ENCODE results near the gene PDLIM5.
"Not testable (repeated sequence)": the region's sequence is repeated elsewhere in the genome, so short reads cannot be mapped to it uniquely, and the experiment has no call there.

Gene PDLIM5

DNA sequence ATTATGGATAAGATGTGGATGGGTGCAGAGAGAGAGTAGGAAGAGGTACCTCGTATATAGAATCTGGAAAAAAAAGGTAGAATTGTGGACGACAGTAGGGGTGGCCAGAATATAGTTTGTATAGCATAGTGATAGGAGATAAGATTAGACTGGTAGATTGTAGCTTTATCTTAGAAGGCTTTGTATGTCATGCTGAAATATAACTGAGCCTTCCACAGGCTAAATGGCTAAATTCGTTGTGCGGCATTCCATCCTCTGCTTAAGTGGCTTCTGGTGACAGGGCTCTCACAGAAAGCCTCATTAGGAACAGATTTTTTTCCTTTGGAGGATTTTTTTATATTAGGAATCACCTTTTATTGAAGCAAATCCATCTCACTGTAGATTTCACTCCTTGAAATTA, 163.7 kb downstream of the PDLIM5 start:
- DNase-seq: no peak

DNA sequence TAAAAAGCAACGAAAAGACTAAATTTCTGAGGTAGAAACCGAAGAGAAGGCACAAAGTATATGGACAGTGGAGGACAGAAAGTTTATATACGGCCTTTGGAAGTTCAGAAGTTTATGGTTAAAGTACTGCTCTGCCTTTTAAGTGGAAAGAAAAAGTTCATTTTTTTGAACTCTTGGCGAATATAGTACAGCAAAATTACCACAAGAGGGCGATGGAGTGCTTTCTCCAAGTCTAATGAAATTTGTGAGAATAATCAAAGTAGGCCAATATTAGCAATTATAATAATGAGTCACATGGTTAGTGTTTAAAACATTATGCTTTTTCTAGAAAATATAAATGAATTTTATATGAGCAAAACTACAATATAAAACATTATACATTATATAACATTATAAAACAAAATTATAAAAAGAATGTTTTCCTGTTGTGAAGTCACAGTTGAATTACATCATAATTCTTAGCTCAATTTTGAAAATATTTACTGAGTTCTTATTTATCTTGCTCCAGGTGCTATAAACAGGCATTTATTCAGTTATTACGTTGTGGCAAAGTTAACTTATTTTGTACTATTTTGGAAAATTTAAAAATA, 169.8 kb downstream of the PDLIM5 start:
- DNase-seq: no peak

DNA sequence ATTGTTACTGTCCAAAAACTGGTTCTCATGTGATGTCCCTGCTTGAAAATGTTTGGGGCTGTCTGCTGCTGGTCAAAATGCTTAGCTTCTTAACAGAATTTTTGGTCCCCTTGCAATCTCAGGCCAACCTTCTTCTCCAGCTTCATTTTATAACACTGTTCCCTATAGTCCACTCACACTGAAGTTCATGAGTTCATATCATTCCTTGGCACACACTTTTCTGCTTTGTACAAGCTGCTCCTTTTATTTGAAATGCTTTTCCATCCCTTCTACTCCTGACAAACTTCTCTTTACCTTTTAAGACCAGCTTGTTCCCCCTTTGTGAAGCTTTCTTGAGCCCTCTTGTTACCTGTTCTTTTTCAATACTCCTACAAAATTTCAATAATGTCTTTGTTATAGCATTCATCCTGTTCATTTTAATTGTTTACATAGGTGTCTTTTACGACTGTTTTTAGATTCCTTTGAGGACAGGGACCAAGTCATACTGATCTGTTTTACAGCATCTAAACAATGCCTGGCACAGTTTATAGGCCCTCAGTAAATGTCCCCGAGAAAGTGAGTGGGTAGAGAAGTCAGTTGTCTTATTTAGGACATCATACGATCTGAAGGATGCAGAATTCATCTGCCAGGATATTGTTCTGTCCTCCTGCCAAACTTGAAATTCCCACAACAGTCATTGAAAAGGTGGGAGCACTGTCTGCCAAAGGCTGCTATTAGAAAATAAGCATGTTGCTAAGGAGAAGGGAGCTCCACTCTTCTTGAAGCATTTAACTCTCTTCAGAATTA, 171.6 kb downstream of the PDLIM5 start:
- no peak for DNase-seq

DNA sequence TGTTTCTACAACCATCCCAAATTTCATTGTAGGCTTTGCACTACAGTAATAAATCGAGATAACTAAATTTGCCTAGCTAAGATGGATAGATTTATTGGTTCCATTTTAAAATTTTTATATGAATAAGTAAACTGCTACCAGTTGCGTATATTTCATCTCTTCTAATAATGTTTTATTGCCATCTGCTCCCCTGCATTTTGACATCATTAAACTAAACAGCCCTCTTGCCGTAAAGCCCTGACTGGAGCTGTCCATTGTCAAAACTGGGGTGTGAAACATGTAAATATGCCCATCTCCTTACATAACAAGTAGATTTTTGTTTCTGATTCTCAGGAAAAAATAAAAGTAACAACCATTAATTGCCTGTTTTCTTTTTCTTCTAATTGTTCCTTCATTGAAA, 175.2 kb downstream of the PDLIM5 start:
- DNase-seq: no peak

DNA sequence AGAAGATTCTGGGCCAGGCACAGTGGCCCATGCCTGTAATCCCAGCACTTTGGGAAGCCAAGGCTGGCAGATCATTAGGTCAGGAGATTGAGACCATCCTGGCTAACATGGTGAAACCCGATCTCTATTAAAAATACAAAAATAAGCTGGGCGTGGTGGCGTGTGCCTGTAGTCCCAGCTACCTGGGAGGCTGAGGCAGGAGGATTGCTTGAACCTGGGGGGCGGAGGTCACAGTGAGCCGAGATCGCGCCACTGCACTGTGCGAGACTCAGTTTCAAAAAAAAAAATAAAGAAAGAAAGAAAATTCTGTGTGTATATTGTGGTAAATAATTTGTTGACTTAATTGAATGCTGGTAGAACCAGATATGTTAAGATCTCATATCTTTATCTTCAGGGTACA, 177.3 kb downstream of the PDLIM5 start:
- DNase-seq: not testable (repeated sequence)

DNA sequence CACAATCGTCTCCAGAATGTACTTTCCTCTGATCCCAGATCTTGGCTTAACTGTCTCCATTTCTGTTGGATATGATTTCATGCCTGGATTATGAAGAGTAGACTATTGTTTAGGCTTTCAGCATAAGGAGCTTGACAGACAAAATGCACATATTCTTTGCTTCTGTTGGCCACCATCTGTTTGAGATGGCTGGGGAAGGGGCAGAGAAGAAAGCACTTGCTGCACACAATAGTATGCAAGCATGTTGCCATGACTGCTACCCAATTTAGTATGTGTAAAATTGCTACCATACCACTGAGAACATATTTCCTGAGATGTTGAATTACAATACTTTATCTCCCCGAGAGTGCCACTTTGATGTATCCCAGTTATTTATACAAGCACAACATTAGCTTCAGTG, 178.1 kb downstream of the PDLIM5 start:
- DNase-seq: no peak

DNA sequence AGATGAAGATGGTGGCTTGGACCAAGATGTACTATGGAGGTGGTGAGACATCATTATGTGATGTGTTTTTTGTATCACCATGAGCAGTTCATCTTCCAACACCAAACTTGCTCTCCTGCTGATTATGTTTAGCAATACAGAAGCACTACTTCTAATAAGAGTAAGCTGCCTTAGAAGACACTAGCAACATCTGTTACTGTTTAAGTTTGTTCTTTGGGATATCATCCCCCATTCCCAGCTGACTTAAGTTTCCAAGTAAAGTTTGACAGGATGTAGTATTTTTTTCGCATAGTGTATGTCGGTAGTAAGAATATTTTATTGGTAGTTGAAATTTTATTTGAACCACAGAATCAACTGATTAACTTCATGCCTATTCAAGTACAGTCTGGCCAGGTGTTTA, 182.5 kb downstream of the PDLIM5 start:
- DNase-seq: no peak

DNA sequence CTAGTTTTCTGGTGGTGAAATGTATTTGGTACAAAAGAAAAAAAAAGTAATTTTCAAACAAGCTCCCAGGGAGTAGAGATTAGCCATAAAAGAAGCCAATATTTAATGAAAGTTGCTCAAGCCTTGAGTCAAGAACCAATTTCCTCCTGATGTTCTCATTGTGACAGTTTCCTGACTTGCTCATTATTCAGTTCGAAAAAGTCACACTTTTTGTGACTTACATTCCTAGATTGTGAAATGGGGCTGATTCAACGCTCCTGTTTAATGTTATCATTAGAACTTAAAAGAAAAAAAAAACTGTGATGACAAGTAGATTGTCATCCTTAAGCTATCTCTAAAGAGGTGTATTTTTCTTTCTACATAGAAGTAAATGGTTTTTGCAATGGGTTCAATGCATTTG, 183.4 kb downstream of the PDLIM5 start:
- no peak for DNase-seq

DNA sequence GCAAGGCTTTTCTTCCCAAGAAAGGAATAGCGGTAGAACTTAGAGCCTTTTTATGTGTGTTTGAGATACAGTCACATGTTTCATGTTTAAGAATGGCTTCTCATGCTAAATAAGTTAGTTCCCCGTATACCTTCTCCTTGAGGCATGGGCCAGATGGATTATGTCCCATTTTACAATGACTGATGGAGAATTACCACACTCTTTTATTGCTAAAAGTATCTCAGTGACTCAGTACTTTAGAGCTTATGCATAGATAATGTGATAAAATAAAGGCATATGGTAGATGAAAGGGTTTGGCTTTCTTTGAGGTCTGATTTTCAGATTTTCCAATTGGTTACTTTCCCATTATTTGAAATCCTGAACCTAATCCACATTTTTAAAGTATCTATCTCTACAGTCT, 184.3 kb downstream of the PDLIM5 start:
- DNase-seq: no peak

DNA sequence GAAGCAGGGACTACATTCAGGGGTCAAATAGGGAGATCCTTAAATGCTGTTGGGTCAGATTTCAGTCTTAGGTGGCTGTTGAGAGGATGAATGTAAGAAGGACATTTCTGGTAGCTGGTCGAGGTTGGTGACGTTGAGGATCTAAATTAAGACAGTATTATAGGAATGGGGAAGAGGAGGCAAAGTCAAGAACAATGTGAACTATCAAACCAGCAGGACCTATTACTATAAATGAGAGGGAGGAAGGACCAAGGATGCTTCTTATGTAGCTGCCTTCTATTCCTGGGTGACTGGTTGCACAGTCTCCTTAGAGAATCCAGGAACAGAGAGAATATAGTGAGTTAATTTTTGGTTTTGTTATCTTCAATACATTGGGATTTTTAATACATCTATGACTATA, 187.6 kb downstream of the PDLIM5 start:
- no peak for DNase-seq

DNA sequence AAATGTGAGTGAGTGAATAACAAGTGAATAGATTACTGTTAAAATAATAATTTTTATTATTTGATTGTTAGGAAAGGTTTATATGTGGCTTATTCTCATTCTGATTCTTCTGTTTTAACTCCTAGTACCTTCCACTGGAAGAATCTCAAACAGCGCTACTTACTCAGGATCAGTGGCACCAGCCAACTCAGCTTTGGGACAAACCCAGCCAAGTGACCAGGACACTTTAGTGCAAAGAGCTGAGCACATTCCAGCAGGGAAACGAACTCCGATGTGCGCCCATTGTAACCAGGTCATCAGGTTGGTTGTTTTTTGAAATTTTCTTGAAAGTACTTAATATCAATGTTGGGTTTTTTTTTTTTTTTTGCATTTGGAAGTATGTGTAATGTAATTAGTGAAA, 188.4 kb downstream of the PDLIM5 start:
- no peak for DNase-seq

DNA sequence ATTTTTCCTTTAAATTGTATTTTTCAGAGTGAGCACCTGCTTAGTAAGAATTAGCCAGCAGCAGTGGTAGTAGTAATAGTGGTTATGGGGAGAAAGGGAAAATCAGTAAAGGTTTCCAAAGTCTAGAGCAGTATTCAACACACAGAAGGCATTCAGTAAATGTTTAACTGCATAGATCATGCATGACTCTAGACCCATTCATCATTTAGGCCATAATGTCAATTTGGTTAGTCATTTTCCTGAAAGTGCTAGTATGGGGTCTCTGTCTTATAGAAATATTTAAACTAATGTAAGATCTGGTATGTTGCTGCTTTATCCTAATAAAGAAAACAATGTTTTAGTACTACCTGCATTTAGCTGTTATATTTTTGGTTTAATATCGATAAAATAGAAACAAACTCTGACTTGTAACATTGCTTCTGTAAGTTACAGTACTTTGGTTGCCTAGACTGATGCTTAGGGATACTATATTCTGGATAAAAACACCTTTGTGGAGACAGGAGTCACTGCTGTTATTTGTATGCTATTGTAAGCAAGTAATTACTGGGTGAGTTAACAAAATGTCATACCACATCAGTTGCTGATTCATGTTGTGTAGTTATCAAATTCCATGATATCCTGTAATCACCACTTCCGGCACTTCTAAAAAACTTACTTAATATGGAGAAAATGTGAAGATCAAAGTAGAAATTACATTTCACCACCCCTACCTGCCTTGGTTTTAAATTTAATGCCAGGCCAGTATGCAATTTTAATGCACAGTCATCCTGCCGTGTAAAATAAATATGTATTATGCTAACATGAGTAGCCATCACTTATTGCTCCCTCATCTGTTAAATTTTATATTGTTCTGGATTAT, 190.2 kb downstream of the PDLIM5 start:
- DNase-seq: no peak

DNA sequence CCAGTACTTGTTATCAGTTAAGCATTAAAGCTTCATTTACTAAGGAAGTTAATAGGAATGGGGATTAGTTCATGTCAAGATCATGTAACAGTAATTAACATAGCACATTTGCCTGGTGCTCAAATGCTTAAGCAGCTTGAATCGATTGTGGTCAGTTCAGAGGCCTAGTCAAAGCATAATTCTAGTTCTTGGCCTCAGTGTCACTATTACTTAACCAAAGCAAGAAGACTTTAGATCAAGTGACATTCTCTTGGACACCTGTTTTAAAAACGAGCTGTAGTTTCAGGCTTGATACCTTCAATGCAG, 190.8 kb downstream of the PDLIM5 start:
- DNase-seq: no peak

DNA sequence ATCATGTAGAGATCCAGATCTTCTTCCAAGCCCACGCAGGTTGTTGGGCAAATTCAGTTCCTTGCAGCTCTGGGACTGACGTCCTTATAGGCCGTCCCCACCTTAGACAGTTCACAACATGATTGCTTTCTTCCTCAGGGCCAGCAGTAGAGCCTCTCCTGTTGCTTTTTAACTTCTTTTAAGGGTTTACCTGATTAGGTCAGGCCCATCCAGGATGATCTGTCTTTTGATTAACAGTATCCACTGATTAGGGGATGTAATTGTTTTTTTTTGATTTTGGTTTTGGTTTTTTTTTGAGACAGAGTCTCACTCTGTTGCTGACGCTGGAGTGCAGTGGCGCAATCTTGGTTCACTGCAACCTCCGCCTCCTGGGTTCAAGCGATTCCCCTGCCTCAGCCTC, 197.0 kb downstream of the PDLIM5 start:
- DNase-seq: no peak

DNA sequence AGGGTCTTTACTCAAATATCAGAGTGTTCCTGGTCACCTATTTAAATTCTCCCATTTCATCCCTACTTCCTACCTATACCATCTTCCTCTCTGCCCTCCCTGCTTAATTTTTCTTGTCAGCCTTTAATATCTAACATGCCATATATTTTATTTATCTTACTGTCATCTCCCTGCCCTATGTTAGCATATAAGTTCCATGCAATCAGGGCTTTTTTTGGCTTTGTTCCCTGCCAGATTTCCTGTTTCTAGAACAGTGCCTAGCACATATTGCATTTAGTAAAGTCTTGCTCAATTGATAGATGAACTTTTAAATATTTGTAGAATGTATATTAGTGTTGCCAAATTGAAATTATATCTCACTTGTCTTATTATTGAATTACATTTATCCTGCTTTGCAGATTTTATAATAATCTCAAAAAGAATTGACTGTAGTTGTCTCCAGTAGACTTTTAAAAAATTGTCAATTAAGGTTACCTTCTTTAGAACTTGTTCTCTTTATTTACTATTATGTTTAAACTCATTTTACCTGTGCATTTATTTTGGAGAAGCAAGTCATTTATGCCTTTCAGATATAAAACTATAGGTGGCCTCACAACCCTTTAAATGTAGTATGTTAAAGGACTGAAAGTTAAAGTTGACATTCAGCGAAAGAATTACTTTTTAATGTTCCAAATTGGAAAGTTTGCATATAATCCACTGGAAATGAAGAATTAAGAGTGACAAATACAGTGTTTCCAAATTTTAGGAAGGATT, 197.8 kb downstream of the PDLIM5 start:
- no peak for DNase-seq

DNA sequence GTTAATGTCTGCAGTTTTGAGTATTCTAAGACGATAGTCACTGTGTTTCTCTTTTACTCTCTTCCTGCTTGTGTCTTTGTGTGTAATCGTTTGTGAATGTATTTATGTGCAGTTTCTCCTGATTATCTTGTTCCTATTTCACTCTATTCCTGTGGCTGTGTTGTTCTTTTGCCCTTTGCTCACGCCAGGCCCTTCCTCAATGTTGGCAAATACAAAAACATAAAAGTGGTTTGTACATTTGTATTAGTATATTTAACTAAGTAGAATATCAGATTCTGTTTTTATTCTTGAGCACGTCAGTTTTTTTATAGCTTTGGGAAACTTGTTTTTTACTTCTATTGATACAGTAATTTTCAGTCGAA, 198.4 kb downstream of the PDLIM5 start:
- DNase-seq: no peak

DNA sequence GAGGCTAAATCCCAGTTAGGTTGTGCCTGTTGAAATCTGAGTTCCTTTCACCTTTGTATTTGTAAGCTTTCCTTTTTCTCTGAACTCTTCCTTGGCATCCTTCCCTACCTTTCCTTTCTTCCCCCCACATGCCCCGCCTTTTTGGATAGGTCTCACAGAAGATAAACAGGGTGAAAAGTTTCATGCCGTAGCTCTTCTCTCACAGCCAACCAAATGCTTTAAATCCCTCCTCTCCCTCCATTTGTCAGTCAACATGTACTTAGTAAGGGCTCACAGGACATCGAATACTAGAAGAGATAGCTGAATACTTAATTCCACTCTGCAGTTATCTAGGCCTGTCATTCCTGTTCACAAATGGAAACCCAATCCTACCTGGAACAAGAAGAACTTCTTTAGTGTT, 198.9 kb downstream of the PDLIM5 start:
- DNase-seq: no peak

DNA sequence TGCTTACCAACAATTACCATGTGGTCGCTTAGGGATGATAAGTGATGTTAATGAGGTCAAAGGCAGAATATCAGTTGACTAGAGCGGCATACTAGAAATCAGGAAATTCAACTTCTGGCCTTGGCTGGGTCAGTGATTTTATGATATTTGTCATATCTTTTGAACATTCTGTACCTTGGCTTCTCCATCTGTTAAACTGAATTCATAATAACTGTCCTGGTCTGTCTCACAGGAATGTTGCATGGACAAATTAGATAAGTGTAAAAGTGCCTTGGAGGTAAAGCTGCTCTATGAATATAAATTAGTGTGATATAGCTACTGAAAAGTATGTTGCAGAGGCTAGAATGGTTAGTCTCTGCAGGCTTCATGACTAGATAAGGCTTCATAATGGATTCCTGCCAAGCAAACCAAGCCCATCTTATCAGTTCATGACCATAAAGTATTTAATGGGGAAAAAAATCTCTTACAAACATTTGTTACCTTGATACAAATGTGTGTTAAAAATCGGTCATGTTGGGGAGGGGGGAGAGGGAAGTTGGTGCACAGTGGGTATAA, 201.4 kb downstream of the PDLIM5 start:
- no peak for DNase-seq

DNA sequence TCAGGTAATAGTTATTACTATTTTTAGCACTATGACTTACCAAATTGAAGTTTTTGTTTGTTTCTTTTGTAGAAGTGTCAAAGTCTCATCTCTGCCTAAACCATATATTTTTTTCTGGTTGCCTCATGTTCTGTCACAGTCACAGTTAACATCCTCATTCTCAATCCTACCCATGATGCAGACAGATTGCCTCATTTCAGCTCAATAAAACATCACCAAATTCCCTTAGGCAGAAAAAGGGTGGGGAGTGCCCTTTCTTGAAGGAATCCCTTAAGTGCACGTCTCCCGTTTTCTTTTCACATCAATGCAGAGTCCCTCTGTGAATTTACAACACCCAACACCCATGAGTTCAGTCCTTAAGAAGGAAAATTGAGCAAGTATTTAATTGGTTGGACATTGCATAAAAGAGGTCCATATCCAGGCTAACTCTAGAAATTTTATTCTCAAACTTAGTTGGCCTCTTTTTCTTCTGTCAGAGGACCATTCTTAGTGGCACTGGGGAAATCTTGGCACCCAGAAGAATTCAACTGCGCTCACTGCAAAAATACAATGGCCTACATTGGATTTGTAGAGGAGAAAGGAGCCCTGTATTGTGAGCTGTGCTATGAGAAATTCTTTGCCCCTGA, 202.4 kb downstream of the PDLIM5 start:
- no peak for DNase-seq

DNA sequence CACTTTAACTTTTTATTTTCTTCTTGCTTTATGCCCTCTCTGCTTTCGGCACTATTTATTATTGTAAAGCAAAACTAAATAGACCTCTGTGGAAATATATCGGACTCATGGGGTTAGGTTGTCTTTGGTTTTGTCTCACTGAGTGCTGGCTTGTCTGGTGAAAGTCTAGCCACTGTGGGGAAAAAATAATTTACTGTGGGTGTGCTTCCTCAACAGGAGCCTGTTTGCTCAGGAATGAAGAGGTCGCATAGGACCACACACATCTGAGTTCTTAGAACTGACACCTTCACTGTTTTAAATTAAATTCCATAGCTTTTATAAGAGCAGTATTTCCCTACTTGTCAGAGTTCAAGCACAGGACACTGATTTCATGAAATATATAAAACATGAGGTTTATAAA, 203.0 kb downstream of the PDLIM5 start:
- no peak for DNase-seq

DNA sequence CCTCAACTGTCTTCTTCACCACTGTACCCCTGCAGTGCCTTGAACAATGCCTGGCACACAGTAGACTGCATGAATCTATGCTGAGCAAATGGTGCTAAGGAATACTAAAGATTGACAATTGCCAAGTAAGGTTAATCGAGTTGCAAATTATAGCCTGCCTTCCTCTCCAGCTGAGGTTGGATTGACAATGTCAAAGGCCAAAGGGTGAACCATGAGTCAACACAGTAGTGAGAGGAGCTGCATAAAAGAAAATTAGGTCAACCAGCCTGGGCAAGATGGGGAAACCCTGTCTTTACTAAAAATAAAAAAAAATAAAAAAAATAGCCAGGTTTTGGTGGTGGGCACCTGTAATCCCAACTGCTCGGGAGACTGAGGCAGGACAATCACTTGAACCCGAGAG, 208.9 kb downstream of the PDLIM5 start:
- no peak for DNase-seq

DNA sequence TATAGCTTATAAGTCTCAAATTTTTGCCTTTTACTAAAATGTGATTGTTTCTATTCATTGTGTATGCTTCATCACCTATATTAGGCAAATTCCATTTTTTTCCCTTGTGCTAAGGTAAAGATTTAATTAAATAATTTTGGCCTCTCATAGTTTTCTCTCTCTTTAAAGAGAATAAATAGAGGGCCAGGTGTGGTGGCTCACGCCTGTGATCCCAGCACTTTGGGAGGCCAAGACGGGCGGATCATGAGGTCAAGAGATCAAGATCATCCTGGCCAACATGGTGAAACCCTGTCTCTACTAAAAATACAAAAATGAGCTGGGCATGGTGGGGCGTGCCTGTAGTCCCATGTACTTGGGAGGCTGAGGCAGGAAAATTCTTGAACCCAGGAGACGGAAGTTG, 213.3 kb downstream of the PDLIM5 start:
- not testable (repeated sequence) for DNase-seq
